Mesothelial cell of epicardium (in vitro differentiated cells): ENCODE data around the gene TFB2M. TPM values are rescaled to one million over a fixed set of nuclear protein-coding genes. Genes with fewer than 3 reads are reported as not detected.

ENCODE experiments used
- DNase-seq, 2 experiments: peaks; one replicate each; pipeline ENCODE4 v3.0.0; 2021; ENCODE audit warnings: low spot score in 2 of 2; ENCODE audit not compliant: unreplicated experiment in 2 of 2
- H3K27ac Mint-ChIP-seq: 2 replicates; pipeline ENCODE4 v1.8.0; 2021; ENCODE audit warnings: mixed read lengths
- H3K27me3 Mint-ChIP-seq: 2 replicates; pipeline ENCODE4 v1.8.0; 2021; ENCODE audit warnings: low read depth, mixed read lengths
- H3K36me3 Mint-ChIP-seq: 2 replicates; pipeline ENCODE4 v1.8.0; 2021; ENCODE audit warnings: mixed read lengths
- H3K4me1 Mint-ChIP-seq: 2 replicates; pipeline ENCODE4 v1.8.0; 2021; ENCODE audit warnings: mixed read lengths
- H3K4me3 Mint-ChIP-seq: 2 replicates; pipeline ENCODE4 v1.8.0; 2021; ENCODE audit warnings: mild to moderate bottlenecking, moderate library complexity, mixed read lengths
- H3K9me3 Mint-ChIP-seq: 2 replicates; pipeline ENCODE4 v1.8.0; 2021; ENCODE audit warnings: mixed read lengths
- total RNA-seq: library from RNA; stranded (reverse); gene quantifications from 3 replicates; pipeline ENCODE4 v1.2.1, GENCODE V29; 2021
- TF ChIP-seq, protein P1 (sequence below): fragments of 200-600 bp; sonication (generic); IDR thresholded peaks from one replicate; pipeline ENCODE4 v1.5.0; 2021; ENCODE audit warnings: antibody characterized with exemption; ENCODE audit not compliant: unreplicated experiment

The TFB2M gene
- total RNA-seq, 1 donor from 2014 or later, result 12.1 TPM

DNA sequence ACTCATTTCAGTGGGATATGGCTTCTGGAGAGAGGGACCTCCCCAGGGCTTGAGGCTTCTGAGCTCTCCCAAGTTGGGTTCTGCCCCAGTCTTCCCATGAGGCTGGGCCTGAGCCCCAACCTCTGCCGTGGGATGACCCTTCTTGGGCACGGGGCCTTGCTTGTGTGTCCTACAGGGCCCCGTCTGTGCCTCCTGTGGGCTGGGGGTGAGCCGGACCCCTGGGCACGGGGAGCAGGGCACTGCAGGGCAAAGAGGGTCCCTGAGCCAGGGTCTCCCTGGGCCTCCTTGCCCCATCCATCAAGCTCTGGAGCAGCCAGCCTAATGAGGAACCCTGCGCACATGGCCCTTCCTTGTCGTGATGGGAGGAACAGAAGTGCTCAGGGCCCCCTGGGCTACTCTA lies 53.8 kb downstream of the TFB2M start:
- Mint-ChIP-seq H3K9me3 (peaks cover 20% of the 10 kb centered on the region), H3K27ac (no peak overlapping the region), H3K36me3 (no peaks in the 10 kb centered on the region), H3K27me3 (no peaks in the 10 kb centered on the region), H3K4me1 (peaks cover 3% of the 10 kb centered on the region), H3K4me3 (no peak overlapping the region)
- TF ChIP-seq, protein P1, sequence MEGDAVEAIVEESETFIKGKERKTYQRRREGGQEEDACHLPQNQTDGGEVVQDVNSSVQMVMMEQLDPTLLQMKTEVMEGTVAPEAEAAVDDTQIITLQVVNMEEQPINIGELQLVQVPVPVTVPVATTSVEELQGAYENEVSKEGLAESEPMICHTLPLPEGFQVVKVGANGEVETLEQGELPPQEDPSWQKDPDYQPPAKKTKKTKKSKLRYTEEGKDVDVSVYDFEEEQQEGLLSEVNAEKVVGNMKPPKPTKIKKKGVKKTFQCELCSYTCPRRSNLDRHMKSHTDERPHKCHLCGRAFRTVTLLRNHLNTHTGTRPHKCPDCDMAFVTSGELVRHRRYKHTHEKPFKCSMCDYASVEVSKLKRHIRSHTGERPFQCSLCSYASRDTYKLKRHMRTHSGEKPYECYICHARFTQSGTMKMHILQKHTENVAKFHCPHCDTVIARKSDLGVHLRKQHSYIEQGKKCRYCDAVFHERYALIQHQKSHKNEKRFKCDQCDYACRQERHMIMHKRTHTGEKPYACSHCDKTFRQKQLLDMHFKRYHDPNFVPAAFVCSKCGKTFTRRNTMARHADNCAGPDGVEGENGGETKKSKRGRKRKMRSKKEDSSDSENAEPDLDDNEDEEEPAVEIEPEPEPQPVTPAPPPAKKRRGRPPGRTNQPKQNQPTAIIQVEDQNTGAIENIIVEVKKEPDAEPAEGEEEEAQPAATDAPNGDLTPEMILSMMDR, result no peak
- DNase-seq, result no peak

DNA sequence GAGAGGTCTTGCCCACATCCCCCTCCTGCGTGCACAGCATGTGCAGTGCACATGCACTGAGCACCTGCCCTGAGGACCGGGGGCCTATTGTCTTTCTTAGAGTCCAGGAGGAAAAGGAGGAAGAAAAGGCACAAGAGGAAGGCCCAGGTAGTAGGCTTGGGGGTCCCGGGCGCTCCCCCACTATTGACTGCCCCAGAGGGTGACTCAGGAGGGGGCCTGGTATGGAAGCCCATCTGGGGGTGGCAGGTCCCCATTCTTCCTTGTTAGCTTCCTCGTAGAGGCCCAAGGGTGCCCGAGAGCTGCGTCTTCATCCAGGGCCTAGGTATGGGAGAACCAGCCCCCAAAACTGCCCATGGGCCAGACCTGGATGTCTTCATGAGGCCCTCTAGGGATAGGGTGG lies 54.9 kb downstream of the TFB2M start:
- Mint-ChIP-seq H3K27ac (no peak overlapping the region), H3K36me3 (no peaks in the 10 kb centered on the region), H3K4me1 (peaks cover 7% of the 10 kb centered on the region), H3K9me3 (peaks cover 20% of the 10 kb centered on the region), H3K4me3 (no peak overlapping the region), H3K27me3 (peaks cover 2% of the 10 kb centered on the region)
- TF ChIP-seq, protein P1, result no peak
- DNase-seq, result no peak

DNA sequence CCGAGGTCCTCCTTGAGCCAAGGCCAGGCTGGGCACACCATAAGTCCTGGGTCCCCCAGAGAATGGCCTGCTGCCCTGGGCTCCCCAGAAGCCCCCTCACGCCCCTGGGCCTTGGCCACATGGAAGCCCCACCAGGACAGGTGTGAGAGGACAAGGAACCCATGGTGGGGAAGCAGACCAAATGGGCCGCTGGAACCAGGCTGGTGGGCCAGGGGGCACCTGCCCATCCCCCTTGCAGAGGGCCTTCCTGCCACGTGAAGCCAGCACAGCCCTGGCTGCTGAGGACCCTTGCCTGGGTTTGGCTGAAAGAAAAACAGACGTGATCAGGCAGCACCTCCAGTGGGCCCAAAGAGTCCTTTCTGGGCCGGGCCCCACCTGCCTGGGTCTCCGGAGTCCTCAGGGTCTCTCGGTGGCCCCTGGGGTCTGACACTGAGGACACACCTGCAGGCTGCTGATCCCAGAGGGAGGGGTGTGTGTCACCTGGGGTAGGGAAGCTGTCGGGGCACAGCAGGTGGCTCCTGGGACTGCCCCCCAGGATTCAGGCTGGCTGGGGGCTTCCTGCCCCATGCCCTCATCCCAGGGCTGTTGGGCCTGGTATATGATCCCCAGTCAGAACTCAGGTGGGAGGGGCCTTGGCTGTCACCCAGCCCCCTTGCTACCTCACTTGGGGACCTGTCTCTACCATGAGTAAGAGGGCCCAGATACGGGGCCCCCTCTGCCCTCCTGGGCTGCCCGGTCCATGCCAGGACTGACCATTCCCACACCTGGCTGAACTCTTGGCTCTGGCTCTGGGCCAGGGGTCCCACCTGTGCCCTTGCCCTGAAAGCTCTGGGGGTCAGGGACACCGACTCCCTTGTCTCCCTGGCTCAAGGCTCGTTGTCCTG lies 55.7 kb downstream of the TFB2M start:
- H3K9me3 Mint-ChIP-seq, result peaks cover 16% of the 10 kb centered on the region
- no peak overlapping the region for H3K27ac Mint-ChIP-seq
- no peak for DNase-seq
- H3K36me3 Mint-ChIP-seq, result no peaks in the 10 kb centered on the region
- peaks cover 14% of the 10 kb centered on the region for H3K4me1 Mint-ChIP-seq
- H3K4me3 Mint-ChIP-seq, result no peak overlapping the region
- H3K27me3 Mint-ChIP-seq, result peaks cover 7% of the 10 kb centered on the region
- TF ChIP-seq, protein P1, result no peak

DNA sequence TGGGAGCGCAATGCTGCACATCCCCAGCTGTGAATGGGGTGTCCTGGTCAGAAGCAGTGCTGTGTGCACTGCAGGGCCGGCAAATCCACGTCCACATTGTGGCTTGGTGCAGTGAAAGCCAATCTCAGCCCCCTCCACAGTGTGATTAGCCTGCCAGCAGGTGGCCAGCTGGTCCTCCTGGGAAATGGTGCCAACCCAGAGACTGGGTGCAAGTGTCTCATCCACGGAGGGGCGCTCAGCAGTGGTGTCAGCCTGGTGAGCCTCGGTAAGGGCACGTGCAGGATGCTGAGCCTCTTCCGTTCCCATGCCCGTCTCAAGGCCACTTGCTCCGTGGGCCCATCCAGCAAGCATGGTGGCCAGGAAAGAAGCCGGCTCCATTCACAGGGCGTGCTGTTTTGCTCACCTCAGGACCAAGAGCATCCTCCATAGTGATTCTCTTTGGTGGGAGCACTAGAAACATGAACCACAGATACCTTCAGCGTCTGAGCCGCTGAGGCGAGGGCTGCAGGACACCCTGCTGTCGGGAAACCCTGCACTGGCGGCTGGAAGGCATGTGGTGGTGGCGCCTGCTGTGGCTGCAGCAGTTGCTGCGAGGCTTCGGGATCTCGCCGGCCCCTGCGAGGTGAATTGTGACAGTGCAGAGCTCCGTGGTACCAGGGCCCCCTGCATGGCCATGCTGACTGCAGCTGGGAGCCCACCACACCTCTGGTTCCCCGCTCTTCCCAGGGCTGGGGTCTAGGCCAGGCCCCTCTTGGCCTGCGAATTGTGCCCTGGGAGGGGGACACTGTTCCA lies 57.0 kb downstream of the TFB2M start:
- Mint-ChIP-seq H3K4me3 (no peak overlapping the region), H3K27ac (no peak overlapping the region), H3K27me3 (peaks cover 7% of the 10 kb centered on the region), H3K36me3 (no peaks in the 10 kb centered on the region), H3K4me1 (peaks cover 14% of the 10 kb centered on the region), H3K9me3 (peaks cover 5% of the 10 kb centered on the region)
- TF ChIP-seq, protein P1, result no peak
- no peak for DNase-seq

DNA sequence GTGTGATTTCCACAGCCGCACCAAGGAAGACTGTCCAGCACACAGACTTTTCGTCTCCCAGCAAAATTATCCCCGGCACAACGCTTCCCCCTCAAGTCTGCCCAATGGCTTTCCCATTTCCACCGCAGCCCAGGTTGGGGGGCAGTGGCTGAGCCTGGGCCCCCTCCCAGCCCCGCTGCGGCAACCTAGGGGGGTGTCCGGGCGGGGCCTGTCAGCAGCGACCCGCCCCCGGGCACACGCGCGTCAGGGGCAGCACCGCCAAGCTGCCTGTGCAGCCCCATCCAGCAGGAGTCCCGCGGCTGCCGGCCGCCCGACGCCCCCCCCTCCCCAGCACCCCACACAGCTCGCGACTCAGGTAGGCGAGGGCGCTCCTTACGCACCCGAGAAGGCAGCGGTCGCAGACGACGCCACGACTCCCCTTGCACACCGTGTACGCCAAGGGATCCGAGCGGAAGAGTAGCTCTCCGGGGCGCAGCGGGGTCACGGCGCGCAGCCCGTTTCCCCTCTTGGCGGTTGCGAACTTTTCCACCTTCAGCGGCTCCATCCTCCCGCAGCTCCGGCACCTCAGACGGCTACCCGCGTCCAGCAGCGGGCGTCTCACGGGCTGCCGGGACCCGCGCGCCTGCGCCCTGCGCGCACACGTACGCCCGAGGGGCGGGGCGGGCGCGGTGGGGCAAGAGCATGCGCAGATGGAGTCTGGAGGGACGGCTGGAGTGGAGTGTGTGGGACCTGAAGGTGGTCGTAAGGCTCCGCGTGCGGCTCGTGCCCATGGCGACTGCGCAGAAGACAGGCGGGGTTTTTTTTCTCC lies 59.2 kb downstream of the TFB2M start, which contains the start of gene SMYD3:
TSS of gene SMYD3 (minus strand) at position 606 of the 808 bp plus-strand sequence.
- DNase-seq, result peak; percentile 77 to 85
- H3K27me3 Mint-ChIP-seq, result peaks cover 7% of the 10 kb centered on the region
- peaks cover 16% of the 10 kb centered on the region for H3K4me1 Mint-ChIP-seq
- no peaks in the 10 kb centered on the region for H3K36me3 Mint-ChIP-seq
- TF ChIP-seq, protein P1, result no peak
- H3K9me3 Mint-ChIP-seq, result no peaks in the 10 kb centered on the region
- peak within 1 kb of the TSS; percentile 52 for H3K27ac Mint-ChIP-seq
- H3K4me3 Mint-ChIP-seq, result peak within 1 kb of the TSS; percentile 82
